ENCODE measurements around the gene STAP1.

DNA sequence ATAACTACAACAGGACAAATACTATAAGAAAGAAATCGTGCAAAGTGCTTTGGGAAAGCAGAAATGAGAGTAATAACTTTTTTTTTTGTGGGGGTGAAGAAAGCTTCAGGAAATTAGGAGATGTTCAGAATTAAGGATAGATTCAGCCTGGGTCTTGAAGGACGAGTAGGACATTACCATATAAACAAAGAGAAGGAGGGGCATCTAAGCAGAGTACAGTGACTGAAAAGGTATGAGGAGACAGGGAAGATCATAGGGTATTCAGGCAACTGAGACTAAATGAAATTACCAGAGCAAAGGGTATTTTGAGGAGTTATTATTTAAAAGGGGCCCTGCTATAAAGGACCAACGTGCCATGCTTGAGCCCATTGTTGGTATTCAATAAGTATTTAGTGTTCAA, 3.1 kb upstream of the STAP1 start:
- TF ChIP-seq JUND (IDR thresholded peaks at IDR 0.05; ENCODE audit: low read depth, low read length) (no peak), PML (IDR thresholded peaks at IDR 0.05; ENCODE audit: low read length) (no peak), EZH2 (IDR thresholded peaks at IDR 0.05; ENCODE audit: borderline replicate concordance, control insufficient read depth, low read depth, low read length) (no peak), FOXM1 (IDR thresholded peaks at IDR 0.05; ENCODE audit: low read depth, low read length) (no peak), HDAC6 (IDR thresholded peaks at IDR 0.05; ENCODE audit: unreplicated experiment) (no peak), RAD51 (IDR thresholded peaks at IDR 0.05) (no peak)

Data from GM12878 (cell line).